Osteocyte (in vitro differentiated cells): Measurements from ENCODE around the gene NOP56. TPM values are rescaled to one million over a fixed set of nuclear protein-coding genes. Genes with fewer than 3 reads are reported as not detected.
"Not testable (repeated sequence)": the region's sequence is repeated elsewhere in the genome, so short reads cannot be mapped to it uniquely, and the experiment has no call there.

ENCODE experiments used
- DNase-seq: peaks from one replicate; pipeline ENCODE4 v3.0.0; 2021; ENCODE audit warnings: mixed read lengths; ENCODE audit not compliant: unreplicated experiment; ENCODE audit errors: extremely low spot score
- H3K27ac Mint-ChIP-seq: one replicate; pipeline ENCODE4 v1.8.0; 2021; ENCODE audit warnings: mild to moderate bottlenecking, mixed read lengths; ENCODE audit not compliant: unreplicated experiment
- H3K27me3 Mint-ChIP-seq: one replicate; pipeline ENCODE4 v1.8.0; 2021; ENCODE audit warnings: mixed read lengths; ENCODE audit not compliant: unreplicated experiment
- H3K36me3 Mint-ChIP-seq: one replicate; pipeline ENCODE4 v1.8.0; 2021; ENCODE audit warnings: mixed read lengths; ENCODE audit not compliant: unreplicated experiment
- H3K4me1 Mint-ChIP-seq: one replicate; pipeline ENCODE4 v1.8.0; 2021; ENCODE audit warnings: mixed read lengths; ENCODE audit not compliant: unreplicated experiment
- H3K4me3 Mint-ChIP-seq: one replicate; pipeline ENCODE4 v1.8.0; 2021; ENCODE audit warnings: mild to moderate bottlenecking, moderate library complexity, mixed read lengths; ENCODE audit not compliant: unreplicated experiment
- H3K9me3 Mint-ChIP-seq: one replicate; pipeline ENCODE4 v1.8.0; 2021; ENCODE audit warnings: mixed read lengths; ENCODE audit not compliant: unreplicated experiment
- CTCF ChIP-seq: fragments of 200-600 bp; sonication (generic); IDR thresholded peaks from 2 replicates; pipeline ENCODE4 v1.5.0; 2021; ENCODE audit warnings: antibody characterized with exemption, mild to moderate bottlenecking, moderate library complexity
- total RNA-seq: library from RNA; stranded (reverse); gene quantifications from 2 replicates; pipeline ENCODE4 v1.2.1, GENCODE V29; 2021

The NOP56 gene
- total RNA-seq, 1 donor from 2014 or later = 141 TPM

- Mint-ChIP-seq H3K27me3 (peaks cover 55% of the 10 kb centered on the region), H3K4me3 (peak overlapping the region; percentile 26), H3K36me3 (no peaks in the 10 kb centered on the region), H3K9me3 (no peaks in the 10 kb centered on the region), H3K4me1 (peaks cover 9% of the 10 kb centered on the region), H3K27ac (no peak overlapping the region)
- no peak for DNase-seq
- no peak for TF ChIP-seq CTCF
These were observed 41.0 kb downstream of the NOP56 start for GRCh38 chr20:2693286-2694007.

- peak; percentile 81 for DNase-seq
- H3K36me3 Mint-ChIP-seq = no peaks in the 10 kb centered on the region
- peaks cover 57% of the 10 kb centered on the region for H3K27me3 Mint-ChIP-seq
- peaks cover 9% of the 10 kb centered on the region for H3K4me1 Mint-ChIP-seq
- peak overlapping the region; percentile 26 for H3K4me3 Mint-ChIP-seq
- no peak overlapping the region for H3K27ac Mint-ChIP-seq
- H3K9me3 Mint-ChIP-seq = no peaks in the 10 kb centered on the region
- no peak for TF ChIP-seq CTCF
These were observed 41.6 kb downstream of the NOP56 start for GRCh38 chr20:2694008-2694471.

- Mint-ChIP-seq H3K4me3 (peak overlapping the region; percentile 26), H3K9me3 (no peaks in the 10 kb centered on the region), H3K27me3 (peaks cover 58% of the 10 kb centered on the region), H3K27ac (no peak overlapping the region), H3K36me3 (no peaks in the 10 kb centered on the region), H3K4me1 (peaks cover 9% of the 10 kb centered on the region)
- TF ChIP-seq CTCF = no peak
- no peak for DNase-seq
These were observed 42.1 kb downstream of the NOP56 start for GRCh38 chr20:2694519-2694918.

- no peaks in the 10 kb centered on the region for H3K36me3 Mint-ChIP-seq
- H3K9me3 Mint-ChIP-seq = no peaks in the 10 kb centered on the region
- DNase-seq = no peak
- H3K27ac Mint-ChIP-seq = no peak overlapping the region
- TF ChIP-seq CTCF = no peak
- peaks cover 9% of the 10 kb centered on the region for H3K4me1 Mint-ChIP-seq
- no peak overlapping the region for H3K4me3 Mint-ChIP-seq
- H3K27me3 Mint-ChIP-seq = peaks cover 54% of the 10 kb centered on the region
These were observed 43.0 kb downstream of the NOP56 start for GRCh38 chr20:2695206-2695983.

- H3K36me3 Mint-ChIP-seq, H3K27ac Mint-ChIP-seq, H3K9me3 Mint-ChIP-seq, H3K4me3 Mint-ChIP-seq, H3K4me1 Mint-ChIP-seq: not testable (repeated sequence)
- H3K27me3 Mint-ChIP-seq = peaks cover 55% of the 10 kb centered on the region
- peak; percentile 75 for DNase-seq
These were observed 43.6 kb downstream of the NOP56 start for GRCh38 chr20:2695984-2696525.
